Ovary (tissue), 3 donors: ENCODE data around the gene CALCB.

Source experiments
- EP300 ChIP-seq: sonication (generic); formaldehyde crosslinking; IDR thresholded peaks from one replicate; pipeline ENCODE4 v1.6.1; 2017; ENCODE audit warnings: antibody characterized with exemption
- POLR2A ChIP-seq: fragments of 450-650 bp; IDR thresholded peaks from one replicate; pipeline ENCODE4 v1.6.1; 2017; ENCODE audit warnings: antibody characterized with exemption, mild to moderate bottlenecking, moderate library complexity
- TF ChIP-seq, protein P1 (sequence below), 3 donors: fragments of 450-650 bp in 2 of 3; fragments of 200-600 bp in 1 of 3; IDR thresholded peaks; one replicate each; pipeline versions ENCODE4 v1.5.1 to v1.8.0; 2016 to 2022; ENCODE audit warnings: antibody characterized with exemption in 3 of 3, mild to moderate bottlenecking in 1 of 3
- donor health status: DM: no; HTN: no; CAD: no.

DNA sequence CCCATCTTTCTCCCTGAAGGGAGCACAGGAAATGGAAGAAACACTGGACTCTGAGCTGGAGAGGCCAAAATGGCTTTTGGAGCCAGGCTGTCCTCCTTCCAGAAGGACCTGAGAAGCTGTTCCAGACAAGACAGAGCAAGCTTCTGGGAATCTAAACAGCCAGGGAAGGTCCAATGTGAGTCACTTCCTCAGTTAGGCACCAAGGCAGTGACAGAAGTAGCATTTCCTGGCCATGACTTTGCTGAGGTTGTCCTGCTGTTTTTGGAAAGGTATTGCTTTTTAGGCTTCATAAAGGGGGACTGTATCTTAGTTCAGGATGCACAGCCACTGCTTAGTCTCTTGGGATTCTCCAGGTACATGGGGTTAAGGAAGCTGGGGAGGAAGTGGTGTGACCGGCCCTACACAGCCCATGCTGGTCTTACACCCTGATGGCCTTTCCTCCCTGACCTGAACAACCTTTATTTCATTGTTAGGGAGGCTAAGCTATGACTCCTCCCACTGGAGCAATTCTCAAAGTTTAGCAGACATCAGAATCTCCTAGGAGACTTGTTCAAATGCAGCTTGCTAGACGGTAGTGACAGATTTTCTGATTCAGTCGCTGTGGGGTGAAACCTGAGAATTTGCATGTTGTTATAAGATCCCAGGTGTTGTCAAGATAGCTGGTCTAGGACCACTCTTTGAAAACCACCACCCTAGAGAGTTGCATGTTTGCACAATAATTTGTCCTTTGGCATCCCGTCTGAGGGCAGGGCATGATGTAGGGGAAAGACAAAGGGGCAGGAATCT lies 34.5 kb downstream of the CALCB start:
- TF ChIP-seq, protein P1, sequence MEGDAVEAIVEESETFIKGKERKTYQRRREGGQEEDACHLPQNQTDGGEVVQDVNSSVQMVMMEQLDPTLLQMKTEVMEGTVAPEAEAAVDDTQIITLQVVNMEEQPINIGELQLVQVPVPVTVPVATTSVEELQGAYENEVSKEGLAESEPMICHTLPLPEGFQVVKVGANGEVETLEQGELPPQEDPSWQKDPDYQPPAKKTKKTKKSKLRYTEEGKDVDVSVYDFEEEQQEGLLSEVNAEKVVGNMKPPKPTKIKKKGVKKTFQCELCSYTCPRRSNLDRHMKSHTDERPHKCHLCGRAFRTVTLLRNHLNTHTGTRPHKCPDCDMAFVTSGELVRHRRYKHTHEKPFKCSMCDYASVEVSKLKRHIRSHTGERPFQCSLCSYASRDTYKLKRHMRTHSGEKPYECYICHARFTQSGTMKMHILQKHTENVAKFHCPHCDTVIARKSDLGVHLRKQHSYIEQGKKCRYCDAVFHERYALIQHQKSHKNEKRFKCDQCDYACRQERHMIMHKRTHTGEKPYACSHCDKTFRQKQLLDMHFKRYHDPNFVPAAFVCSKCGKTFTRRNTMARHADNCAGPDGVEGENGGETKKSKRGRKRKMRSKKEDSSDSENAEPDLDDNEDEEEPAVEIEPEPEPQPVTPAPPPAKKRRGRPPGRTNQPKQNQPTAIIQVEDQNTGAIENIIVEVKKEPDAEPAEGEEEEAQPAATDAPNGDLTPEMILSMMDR (IDR thresholded peaks at IDR 0.05): no peak
- TF ChIP-seq POLR2A (no peak), EP300 (no peak)
